HUDEP-2 (cell line): ENCODE results near the gene YBX1.
A peak's percentile ranks its signal among the peaks of the same experiment; 100 is the strongest.

ENCODE experiments used
- DNase-seq, 76 experiments: peaks; one replicate each; lab custom pipeline; 2025; ENCODE audit not compliant: unreplicated experiment in 76 of 76; lab: John Stamatoyannopoulos, UW

YBX1 gene

GRCh38 chr1:42746436-42747105, 64.4 kb downstream of the YBX1 start:
- DNase-seq = no peak

- DNase-seq = peak in 2 of 76 experiments; percentile 8 to 11
Observed at GRCh38 chr1:42747125-42747524, 64.9 kb downstream of the YBX1 start.

- DNase-seq = no peak
Observed at GRCh38 chr1:42748021-42748420, 65.8 kb downstream of the YBX1 start.

- no peak for DNase-seq
Observed at GRCh38 chr1:42748461-42749410, 66.5 kb downstream of the YBX1 start.

GRCh38 chr1:42750041-42750440, 67.8 kb downstream of the YBX1 start:
- no peak for DNase-seq

- DNase-seq = peak in 4 of 76 experiments; percentile 8 to 40 (median 25)
Observed at GRCh38 chr1:42751511-42752070, 69.4 kb downstream of the YBX1 start.

- no peak for DNase-seq
Observed at GRCh38 chr1:42752284-42752683, 70.1 kb downstream of the YBX1 start.

- no peak for DNase-seq
Observed at GRCh38 chr1:42753070-42753469, 70.9 kb downstream of the YBX1 start.
